HG03521 (cell line): ENCODE data around the gene PRKCH.
A peak's percentile ranks its signal among the peaks of the same experiment; 100 is the strongest.
"Not testable (repeated sequence)": the region's sequence is repeated elsewhere in the genome, so short reads cannot be mapped to it uniquely, and the experiment has no call there.

Experiments used
- ATAC-seq: cut with Tn5 transposase; IDR thresholded peaks from one replicate; pipeline ENCODE4 v1.9.1; 2021; ENCODE audit warnings: mild to moderate bottlenecking, moderate library complexity; ENCODE audit not compliant: unreplicated experiment

The PRKCH gene

DNA sequence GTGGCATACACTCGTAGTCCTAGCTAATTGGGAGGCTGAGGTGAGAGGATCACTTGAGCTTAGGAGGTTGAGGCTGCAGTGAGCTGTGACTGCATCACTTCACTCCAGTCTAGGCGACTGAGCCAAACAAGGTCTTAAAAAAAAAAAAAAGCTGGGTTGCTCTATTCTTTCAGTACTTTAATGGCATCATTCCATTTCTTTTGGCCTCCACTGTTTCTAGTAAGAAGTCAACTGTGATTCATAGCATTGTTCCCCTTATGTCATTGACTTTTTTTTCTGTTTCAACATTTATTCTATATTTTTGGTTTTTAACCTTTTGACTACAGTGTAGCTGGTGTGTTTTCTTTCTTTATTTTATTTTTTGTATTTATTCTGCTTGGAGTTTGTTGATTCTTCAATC, 16.7 kb upstream of the PRKCH start:
- no peak for ATAC-seq

- ATAC-seq: no peak
These were observed 13.2 kb upstream of the PRKCH start for GRCh38 chr14:61308198-61308597.

- ATAC-seq: not testable (repeated sequence)
These were observed 12.7 kb upstream of the PRKCH start for GRCh38 chr14:61308701-61309100.

DNA sequence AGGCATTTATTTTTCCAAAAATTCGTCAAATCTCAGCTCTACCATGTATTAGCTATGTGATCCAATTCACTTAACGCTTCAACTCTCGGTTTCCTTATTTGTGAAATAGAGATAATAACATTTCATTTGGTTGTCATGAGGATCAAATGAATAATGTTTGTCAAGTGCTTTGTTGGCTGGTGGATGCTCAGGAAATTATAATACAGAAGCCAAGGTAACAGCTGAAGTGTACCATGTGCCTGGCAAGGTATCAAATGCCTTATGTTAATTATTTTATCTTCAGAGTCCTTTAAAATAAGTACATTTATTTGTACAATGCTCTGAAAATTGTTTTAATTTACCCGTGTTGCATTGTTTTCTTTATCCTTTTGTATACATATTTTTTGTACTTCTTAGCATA, 6.1 kb upstream of the PRKCH start:
- no peak for ATAC-seq

DNA sequence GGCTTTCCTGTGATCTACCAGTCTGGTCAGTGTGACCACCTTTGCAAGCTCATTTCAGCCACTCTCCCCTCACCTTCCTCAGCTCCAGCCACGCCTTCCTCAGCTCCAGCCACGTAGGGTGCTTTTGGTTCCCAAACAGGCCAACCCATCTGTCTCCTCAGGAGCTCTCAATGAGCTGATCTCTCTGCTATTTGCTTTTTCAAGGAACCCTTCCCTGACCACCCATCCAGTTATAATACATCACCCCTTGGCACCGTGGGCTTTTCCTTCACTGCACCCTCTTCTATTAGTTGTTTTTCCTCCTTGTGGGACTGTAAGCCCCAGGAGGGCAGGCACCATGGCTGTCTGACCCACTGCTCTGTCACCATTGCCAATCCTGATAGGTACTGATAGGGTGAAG, 2.3 kb upstream of the PRKCH start:
- ATAC-seq: no peak

DNA sequence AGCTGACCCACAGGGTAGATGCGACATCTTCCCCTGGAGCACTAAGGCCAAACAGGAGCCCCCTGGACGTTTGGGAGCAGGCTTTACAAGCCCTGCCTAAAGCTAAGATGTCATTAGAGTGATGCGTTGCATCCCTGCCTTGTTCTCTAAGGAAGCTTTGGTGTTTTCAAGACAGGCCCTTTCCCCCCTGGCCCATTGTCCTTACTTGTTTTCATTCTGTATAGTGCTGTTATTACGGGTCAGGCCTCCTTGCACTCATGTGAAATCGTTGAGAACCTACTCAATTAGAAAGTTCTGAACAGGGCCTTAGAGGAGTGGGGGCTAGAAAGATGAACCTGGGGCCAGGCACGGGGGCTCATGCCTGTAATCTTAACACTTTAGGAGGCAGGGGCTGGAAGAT, 1.7 kb upstream of the PRKCH start:
- ATAC-seq: no peak

DNA sequence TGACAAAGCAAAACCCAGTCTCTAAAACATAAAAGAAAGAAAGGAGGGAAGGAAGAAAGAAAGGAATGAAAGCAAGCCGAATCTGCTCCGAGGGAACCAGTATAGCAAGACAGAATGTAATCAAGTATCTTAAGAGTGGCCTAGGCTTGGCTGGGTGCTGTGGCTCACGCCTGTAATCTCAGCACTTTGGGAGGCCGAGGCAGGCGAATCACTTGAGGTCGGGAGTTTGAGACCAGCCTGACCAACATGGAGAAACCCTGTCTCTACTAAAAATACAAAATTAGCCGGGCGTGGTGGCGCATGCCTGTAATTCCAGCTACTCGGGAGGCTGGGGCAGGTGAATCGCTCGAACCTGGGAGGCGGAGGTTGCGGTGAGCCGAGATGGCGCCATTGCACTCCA, 1.2 kb upstream of the PRKCH start:
- ATAC-seq: not testable (repeated sequence)

- no peak for ATAC-seq
These were observed 484 bp upstream of the PRKCH start for GRCh38 chr14:61320806-61321384.

- peak; percentile 24 for ATAC-seq
These were observed 826 bp downstream of the PRKCH start for GRCh38 chr14:61322011-61322798.

DNA sequence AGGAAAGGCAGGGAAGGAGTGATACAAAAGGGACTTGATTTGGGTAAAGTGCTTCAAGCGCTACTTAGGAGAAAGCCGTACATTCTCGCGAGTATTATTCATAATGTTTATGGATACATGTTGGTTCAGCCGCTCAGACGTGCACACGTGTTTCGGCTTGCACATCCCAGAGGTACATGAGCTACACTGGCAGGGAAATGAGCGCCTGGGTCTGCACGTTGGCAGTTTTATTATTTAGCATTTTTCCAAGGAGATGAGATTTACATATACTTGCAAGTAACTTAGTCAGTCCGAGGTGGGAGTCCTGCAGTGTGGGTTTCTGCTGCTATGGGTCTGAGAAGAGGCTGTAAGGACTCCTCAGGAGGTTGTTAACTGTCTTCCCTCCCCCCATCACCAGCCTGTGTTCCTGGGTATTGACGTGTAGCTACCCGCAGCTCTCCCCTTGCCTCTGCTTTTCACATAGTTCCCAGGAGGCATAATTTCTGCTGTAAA, 1.5 kb downstream of the PRKCH start:
- no peak for ATAC-seq

DNA sequence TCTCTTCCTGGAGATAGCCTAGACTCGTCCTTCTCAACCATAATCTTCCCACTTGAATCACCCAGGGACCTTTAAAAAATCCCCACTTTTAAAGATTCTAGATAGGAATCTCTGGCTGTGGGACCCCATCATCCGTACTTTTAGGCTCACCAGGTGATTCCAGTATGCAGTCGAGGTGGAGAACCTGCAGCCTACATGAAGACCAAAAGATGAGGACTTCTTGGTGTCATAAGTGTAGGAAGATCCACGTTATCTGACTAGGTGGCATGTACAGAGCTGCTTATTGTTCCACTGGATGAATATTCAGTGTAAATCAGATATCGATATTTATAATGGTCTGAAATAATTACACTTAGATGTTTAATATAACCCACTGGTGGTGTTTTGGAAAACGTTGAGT, 2.6 kb downstream of the PRKCH start:
- ATAC-seq: no peak

GRCh38 chr14:61325166-61325565, 3.8 kb downstream of the PRKCH start:
- no peak for ATAC-seq

DNA sequence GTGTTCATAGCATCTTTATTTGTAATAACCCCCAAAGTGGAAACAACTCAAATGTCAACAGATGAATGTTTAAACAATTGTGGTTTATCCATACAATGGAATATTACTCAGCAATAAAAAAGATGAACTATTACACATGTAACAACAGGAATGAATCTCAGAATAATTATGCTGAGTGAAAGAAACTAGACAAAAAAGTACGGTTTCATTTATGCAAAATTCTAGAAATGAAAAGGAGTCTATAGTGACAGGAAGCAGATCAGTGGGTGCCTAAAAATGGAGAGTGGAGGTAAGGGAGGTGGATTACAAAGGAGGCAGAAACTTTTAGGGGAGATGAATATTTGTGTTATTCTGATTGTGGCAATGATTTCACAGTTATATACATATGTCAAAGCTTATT, 4.8 kb downstream of the PRKCH start:
- no peak for ATAC-seq

- ATAC-seq: no peak
These were observed 5.5 kb downstream of the PRKCH start for GRCh38 chr14:61326847-61327246.

GRCh38 chr14:61328626-61329262, 7.4 kb downstream of the PRKCH start:
- ATAC-seq: no peak

- no peak for ATAC-seq
These were observed 8.2 kb downstream of the PRKCH start for GRCh38 chr14:61329478-61330051.

GRCh38 chr14:61330511-61330910, 9.1 kb downstream of the PRKCH start:
- no peak for ATAC-seq

GRCh38 chr14:61331992-61332657, 10.7 kb downstream of the PRKCH start:
- no peak for ATAC-seq

DNA sequence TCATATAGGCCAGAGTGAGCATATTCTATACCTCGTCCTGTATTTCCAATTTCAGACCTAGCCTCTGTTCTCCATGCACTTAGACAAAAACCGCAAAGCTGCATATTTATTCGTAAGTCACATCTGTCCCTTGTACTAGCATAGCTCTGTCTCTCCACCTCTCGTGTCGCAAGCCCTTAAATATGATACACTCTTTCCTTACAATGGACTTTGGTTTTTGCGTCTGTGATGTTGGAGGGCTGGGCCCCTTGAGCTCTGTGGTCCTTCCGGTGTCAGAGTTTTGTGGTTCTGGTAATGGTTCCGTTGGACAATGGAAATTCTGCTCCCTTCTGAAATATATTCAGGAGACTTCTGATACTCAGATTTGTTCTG, 11.3 kb downstream of the PRKCH start:
- no peak for ATAC-seq

DNA sequence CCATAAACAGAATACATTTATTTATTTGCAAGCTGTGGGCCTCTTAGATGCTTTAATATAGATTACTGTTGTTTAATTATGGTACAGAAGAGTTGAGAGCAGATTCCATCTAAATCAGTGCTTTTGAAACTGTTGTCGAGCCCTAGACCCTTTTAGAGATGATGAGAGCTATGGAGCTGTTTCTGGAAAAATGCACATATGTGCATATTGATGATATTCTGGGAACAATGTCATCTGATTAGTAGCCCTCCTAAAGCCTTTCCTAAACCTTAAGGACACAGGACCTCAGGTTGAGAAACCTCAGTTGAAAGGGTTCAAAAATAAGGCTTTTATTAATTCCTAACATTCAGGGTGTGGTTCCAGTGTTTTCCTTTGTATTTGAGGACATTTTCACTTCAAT, 11.7 kb downstream of the PRKCH start:
- ATAC-seq: no peak

GRCh38 chr14:61334197-61334701, 12.9 kb downstream of the PRKCH start:
- no peak for ATAC-seq
